Hepatocyte (in vitro differentiated cells): ENCODE measurements around the gene CDH18. TPM values are rescaled to one million over a fixed set of nuclear protein-coding genes. Genes with fewer than 3 reads are reported as not detected.

Source experiments
- DNase-seq: peaks from one replicate; pipeline ENCODE4 v3.0.0-alpha.2; 2016; ENCODE audit warnings: low spot score
- H2AFZ ChIP-seq: fragments of 200-600 bp; sonication (generic); 2 replicates; pipeline ENCODE4 v1.6.0; 2016; ENCODE audit warnings: antibody characterized with exemption, mild to moderate bottlenecking
- H3K27ac ChIP-seq: fragments of 200-600 bp; sonication (generic); 2 replicates; pipeline ENCODE4 v1.5.1; 2016; ENCODE audit warnings: mild to moderate bottlenecking
- H3K27me3 ChIP-seq: fragments of 200-600 bp; sonication (generic); 2 replicates; pipeline ENCODE4 v1.6.1; 2016
- H3K36me3 ChIP-seq: fragments of 200-600 bp; sonication (generic); replicated peaks from 2 replicates; pipeline ENCODE4 v1.5.1; 2016; ENCODE audit warnings: low read depth; ENCODE audit not compliant: insufficient read depth
- H3K4me1 ChIP-seq: fragments of 200-600 bp; sonication (generic); 2 replicates; pipeline ENCODE4 v1.5.1; 2016; ENCODE audit warnings: mild to moderate bottlenecking, moderate library complexity; ENCODE audit not compliant: insufficient read depth
- H3K4me2 ChIP-seq: fragments of 200-600 bp; sonication (generic); 2 replicates; pipeline ENCODE4 v1.6.0; 2016
- H3K4me3 ChIP-seq: fragments of 200-600 bp; sonication (generic); 2 replicates; pipeline ENCODE4 v1.5.1; 2016; ENCODE audit warnings: mild to moderate bottlenecking
- H3K79me2 ChIP-seq: fragments of 200-600 bp; sonication (generic); 2 replicates; pipeline ENCODE4 v1.6.0; 2017; ENCODE audit warnings: mild to moderate bottlenecking
- H3K9me2 ChIP-seq: fragments of 200-600 bp; sonication (generic); replicated peaks from 2 replicates; pipeline ENCODE4 v1.6.0; 2017; ENCODE audit warnings: mild to moderate bottlenecking; ENCODE audit not compliant: insufficient read depth
- H3K9me3 ChIP-seq: fragments of 200-600 bp; sonication (generic); 2 replicates; pipeline ENCODE4 v1.5.1; 2016; ENCODE audit warnings: low read depth, mild to moderate bottlenecking
- H4K20me1 ChIP-seq: fragments of 200-600 bp; sonication (generic); 2 replicates; pipeline ENCODE4 v1.6.0; 2016; ENCODE audit warnings: mild to moderate bottlenecking; ENCODE audit not compliant: insufficient read depth, poor library complexity, severe bottlenecking
- CTCF ChIP-seq: fragments of 200-600 bp; sonication (generic); IDR thresholded peaks from 2 replicates; pipeline ENCODE4 v1.5.1; 2016; ENCODE audit warnings: antibody characterized with exemption, mild to moderate bottlenecking; ENCODE audit not compliant: poor library complexity
- EZH2 ChIP-seq: fragments of 200-600 bp; sonication (generic); IDR thresholded peaks from 2 replicates; pipeline ENCODE4 v1.6.1; 2016; ENCODE audit warnings: antibody characterized with exemption, mild to moderate bottlenecking, borderline replicate concordance
- EZH2phosphoT487 ChIP-seq: fragments of 200-600 bp; sonication (generic); IDR thresholded peaks from one replicate; pipeline ENCODE4 v1.6.1; 2018; ENCODE audit warnings: antibody characterized with exemption, mild to moderate bottlenecking, low read depth, moderate library complexity; ENCODE audit not compliant: unreplicated experiment, severe bottlenecking
- WGBS: methylation state at CpG from one replicate; pipeline ENCODE4 v1.1.6; 2016; ENCODE audit warnings: low lambda C conversion rate; ENCODE audit errors: missing lambda C conversion rate; 5-methylcytosine and 5-hydroxymethylcytosine counted together
- polyA plus RNA-seq: library from polyadenylated mRNA; unstranded; fragments of >200 nt; fragmentation: Nextera tagmentation; extraction: Ambion mirVana; gene quantifications from 2 replicates; pipeline ENCODE4 v1.2.1, GENCODE V29; 2016
- total RNA-seq: library from RNA; depleted of rRNA; stranded (reverse); fragments of >200 nt; gene quantifications from 2 replicates; pipeline ENCODE4 v1.2.3, GENCODE V29; 2014

Gene CDH18
- total and polyA plus RNA-seq, 2 experiments from 2014 or later = 0.71 to 1.5 TPM

GRCh38 chr5:19739671-19740070, 248.3 kb downstream of the CDH18 start:
- H3K27me3 ChIP-seq = no peaks in the 10 kb centered on the region
- no peaks in the 10 kb centered on the region for H3K79me2 ChIP-seq
- H3K27ac ChIP-seq = no peak overlapping the region
- H3K4me2 ChIP-seq = no peak overlapping the region
- no peak overlapping the region for H3K4me3 ChIP-seq
- no peak overlapping the region for H2AFZ ChIP-seq
- no peaks in the 10 kb centered on the region for H3K36me3 ChIP-seq
- TF ChIP-seq CTCF = no peak
- no peak for TF ChIP-seq EZH2phosphoT487
- TF ChIP-seq EZH2 = no peak
- no peaks in the 10 kb centered on the region for H4K20me1 ChIP-seq
- no peaks in the 10 kb centered on the region for H3K9me2 ChIP-seq
- 44% methylated on average over 1 of the region's 1 CpG for WGBS
- H3K4me1 ChIP-seq = no peaks in the 10 kb centered on the region
- DNase-seq = no peak
- H3K9me3 ChIP-seq = no peaks in the 10 kb centered on the region

- no peak overlapping the region for H2AFZ ChIP-seq
- H3K36me3 ChIP-seq = no peaks in the 10 kb centered on the region
- H3K27me3 ChIP-seq = no peaks in the 10 kb centered on the region
- peak; percentile 21 for DNase-seq
- H3K27ac ChIP-seq = no peak overlapping the region
- no peaks in the 10 kb centered on the region for H3K4me1 ChIP-seq
- H3K79me2 ChIP-seq = no peaks in the 10 kb centered on the region
- TF ChIP-seq EZH2 (no peak), CTCF (no peak), EZH2phosphoT487 (no peak)
- H3K9me2 ChIP-seq = no peaks in the 10 kb centered on the region
- no peaks in the 10 kb centered on the region for H4K20me1 ChIP-seq
- H3K4me3 ChIP-seq = no peak overlapping the region
- 19% methylated on average over 1 of the region's 1 CpG for WGBS
- peak overlapping the region; percentile 9 for H3K4me2 ChIP-seq
- no peaks in the 10 kb centered on the region for H3K9me3 ChIP-seq
These were observed 253.2 kb downstream of the CDH18 start for GRCh38 chr5:19734776-19735175.

- no peak for TF ChIP-seq EZH2phosphoT487
- TF ChIP-seq EZH2 = no peak
- no peak for TF ChIP-seq CTCF
- Histone ChIP-seq H3K27me3 (no peaks in the 10 kb centered on the region), H3K9me2 (no peaks in the 10 kb centered on the region), H3K4me2 (no peak overlapping the region), H3K27ac (no peak overlapping the region), H3K4me3 (no peak overlapping the region), H3K4me1 (no peaks in the 10 kb centered on the region), H3K36me3 (no peaks in the 10 kb centered on the region), H3K9me3 (no peaks in the 10 kb centered on the region), H2AFZ (no peak overlapping the region), H3K79me2 (no peaks in the 10 kb centered on the region), H4K20me1 (no peaks in the 10 kb centered on the region)
- WGBS = 77% methylated on average over 6 of the region's 6 CpGs
- no peak for DNase-seq
These were observed 254.1 kb downstream of the CDH18 start for GRCh38 chr5:19733612-19734495.
